Gastroesophageal sphincter (tissue), 3 donors: ENCODE results near the gene KNDC1.

Source experiments
- CTCF ChIP-seq, 4 experiments: fragments of 200-600 bp in 2 of 4; fragments of 450-650 bp in 2 of 4; sonication (generic) in 1 of 4; IDR thresholded peaks; one replicate each; pipeline ENCODE4 v1.5.1; 2017 to 2019; ENCODE audit warnings: antibody characterized with exemption in 4 of 4, mild to moderate bottlenecking in 2 of 4, moderate library complexity in 2 of 4
- POLR2A ChIP-seq, 2 donors: fragments of 450-650 bp; IDR thresholded peaks; one replicate each; pipeline ENCODE4 v1.6.1; 2017; ENCODE audit warnings: antibody characterized with exemption in 2 of 2, mild to moderate bottlenecking in 2 of 2, moderate library complexity in 1 of 2

GRCh38 chr10:133173860-133174640 is 14.0 kb downstream of the KNDC1 start:
- no peak for TF ChIP-seq CTCF (IDR thresholded peaks at IDR 0.05)
- TF ChIP-seq POLR2A (IDR thresholded peaks at IDR 0.05): no peak
